Kidney epithelial cell (primary cell): ENCODE results near the gene HOXB3. TPM values are rescaled to one million over a fixed set of nuclear protein-coding genes. Genes with fewer than 3 reads are reported as not detected.

Experiments used
- DNase-seq: peaks from one replicate; pipeline ENCODE4 v3.0.0-alpha.2; 2010; ENCODE audit warnings: low read depth
- H3K27me3 ChIP-seq: 2 replicates; pipeline ENCODE4 v1.6.0; 2011; ENCODE audit warnings: low read length; ENCODE audit not compliant: control insufficient read depth, insufficient read depth
- H3K36me3 ChIP-seq: 2 replicates; pipeline ENCODE4 v1.5.1; 2011; ENCODE audit warnings: low read length; ENCODE audit not compliant: control insufficient read depth, insufficient read depth
- H3K4me3 ChIP-seq: 2 replicates; pipeline ENCODE4 v1.5.1; 2011; ENCODE audit warnings: low read depth, mild to moderate bottlenecking, control low read depth, low read length
- CTCF ChIP-seq: IDR thresholded peaks from 2 replicates; pipeline ENCODE4 v1.5.1; 2011; ENCODE audit warnings: mild to moderate bottlenecking, moderate library complexity, low read length, control low read depth, inconsistent platforms; ENCODE audit not compliant: insufficient read depth, poor library complexity, severe bottlenecking
- total RNA-seq: library from RNA; depleted of rRNA; stranded (reverse); fragments of >200 nt; gene quantifications from 2 replicates; pipeline ENCODE4 v1.2.3, GENCODE V29; 2015

HOXB3 gene
- total RNA-seq, 1 donor from 2014 or later: 31.1 TPM

DNA sequence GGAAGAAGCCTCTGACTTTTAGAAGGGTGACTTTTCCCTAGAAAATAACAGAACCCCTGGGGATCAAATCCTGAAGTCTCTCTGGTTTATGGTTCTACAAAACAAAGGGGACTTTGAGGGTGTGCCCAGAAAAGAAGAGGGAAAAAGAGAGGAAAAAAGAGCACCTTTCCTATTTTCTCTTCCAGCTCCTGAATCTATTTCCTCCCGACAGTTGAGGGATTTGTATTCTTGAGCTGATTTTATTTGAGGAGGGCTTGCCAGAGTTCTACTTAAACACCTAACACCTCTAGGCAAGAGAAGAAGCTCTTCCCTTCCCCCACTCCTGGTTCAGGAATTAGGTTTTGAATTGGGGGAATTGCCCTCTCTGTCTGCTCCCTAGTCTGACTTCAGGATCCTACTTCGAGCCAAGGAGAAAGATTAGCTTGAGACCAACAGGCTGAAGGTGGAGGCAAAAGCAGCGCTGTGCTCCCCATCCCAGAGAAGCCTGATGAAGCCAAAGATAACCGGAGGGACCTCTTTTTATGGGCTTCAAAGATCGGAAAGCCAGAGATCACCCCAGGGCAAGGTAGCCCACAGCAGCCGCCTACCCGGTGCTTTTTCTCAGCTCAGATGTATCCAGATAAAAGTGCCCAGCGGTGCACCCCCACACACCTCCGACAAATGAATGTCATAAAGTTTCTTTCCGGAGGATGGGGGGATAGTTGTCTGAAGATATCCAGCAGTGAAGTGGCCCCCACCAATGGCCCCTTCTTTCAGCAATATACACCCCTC lies 796 bp downstream of the HOXB3 start:
- TF ChIP-seq CTCF: no peak
- DNase-seq: no peak
- H3K4me3 ChIP-seq: peak overlapping the region; percentile 68
- H3K27me3 ChIP-seq: no peaks in the 10 kb centered on the region
- H3K36me3 ChIP-seq: peaks cover 3% of the 10 kb centered on the region

DNA sequence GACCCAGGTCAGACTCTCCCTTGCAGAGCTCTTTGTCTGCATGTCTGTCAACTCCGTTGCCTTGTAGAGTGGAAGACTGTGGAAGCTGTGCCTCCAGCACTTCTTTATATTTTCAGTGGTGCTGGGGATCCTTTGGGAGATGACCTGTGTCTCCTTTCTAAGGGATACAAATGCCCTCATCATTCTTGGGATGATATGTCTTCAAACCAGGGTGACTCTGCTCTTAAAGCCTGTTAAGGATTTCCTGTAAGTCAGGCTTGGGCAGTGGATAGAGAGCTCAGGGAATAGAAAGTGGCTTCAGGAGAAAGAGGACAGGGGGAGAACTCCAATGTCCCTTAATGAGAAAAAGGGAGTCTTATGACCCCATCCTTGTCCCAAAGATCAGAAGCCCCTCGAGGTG lies 1.5 kb downstream of the HOXB3 start:
- Histone ChIP-seq H3K36me3 (peaks cover 3% of the 10 kb centered on the region), H3K4me3 (peak overlapping the region; percentile 68), H3K27me3 (no peaks in the 10 kb centered on the region)
- no peak for DNase-seq
- no peak for TF ChIP-seq CTCF

DNA sequence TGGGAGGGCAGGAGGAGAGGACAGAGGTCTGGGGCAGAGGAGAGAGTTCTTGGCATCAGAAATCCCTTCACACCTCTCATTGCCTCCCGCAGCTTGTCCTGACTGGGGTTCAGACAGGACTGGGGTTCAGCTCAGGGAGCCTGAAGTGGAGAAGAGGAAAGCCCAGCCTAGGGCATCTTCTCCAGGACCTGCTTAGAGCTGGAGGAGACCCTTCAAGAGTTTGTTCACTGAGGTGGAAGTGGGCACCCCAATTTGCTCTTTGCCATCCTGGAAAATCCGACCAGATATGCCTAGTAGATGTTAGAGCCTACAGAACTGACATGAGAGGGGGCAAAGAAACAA lies 2.0 kb downstream of the HOXB3 start:
- Histone ChIP-seq H3K36me3 (peaks cover 3% of the 10 kb centered on the region), H3K27me3 (no peaks in the 10 kb centered on the region), H3K4me3 (peak overlapping the region; percentile 68)
- DNase-seq: no peak
- TF ChIP-seq CTCF: no peak

GRCh38 chr17:48587276-48588073 lies 2.6 kb downstream of the HOXB3 start:
- no peak for DNase-seq
- H3K27me3 ChIP-seq: no peaks in the 10 kb centered on the region
- no peak for TF ChIP-seq CTCF
- H3K4me3 ChIP-seq: peak overlapping the region; percentile 68
- H3K36me3 ChIP-seq: peaks cover 3% of the 10 kb centered on the region

DNA sequence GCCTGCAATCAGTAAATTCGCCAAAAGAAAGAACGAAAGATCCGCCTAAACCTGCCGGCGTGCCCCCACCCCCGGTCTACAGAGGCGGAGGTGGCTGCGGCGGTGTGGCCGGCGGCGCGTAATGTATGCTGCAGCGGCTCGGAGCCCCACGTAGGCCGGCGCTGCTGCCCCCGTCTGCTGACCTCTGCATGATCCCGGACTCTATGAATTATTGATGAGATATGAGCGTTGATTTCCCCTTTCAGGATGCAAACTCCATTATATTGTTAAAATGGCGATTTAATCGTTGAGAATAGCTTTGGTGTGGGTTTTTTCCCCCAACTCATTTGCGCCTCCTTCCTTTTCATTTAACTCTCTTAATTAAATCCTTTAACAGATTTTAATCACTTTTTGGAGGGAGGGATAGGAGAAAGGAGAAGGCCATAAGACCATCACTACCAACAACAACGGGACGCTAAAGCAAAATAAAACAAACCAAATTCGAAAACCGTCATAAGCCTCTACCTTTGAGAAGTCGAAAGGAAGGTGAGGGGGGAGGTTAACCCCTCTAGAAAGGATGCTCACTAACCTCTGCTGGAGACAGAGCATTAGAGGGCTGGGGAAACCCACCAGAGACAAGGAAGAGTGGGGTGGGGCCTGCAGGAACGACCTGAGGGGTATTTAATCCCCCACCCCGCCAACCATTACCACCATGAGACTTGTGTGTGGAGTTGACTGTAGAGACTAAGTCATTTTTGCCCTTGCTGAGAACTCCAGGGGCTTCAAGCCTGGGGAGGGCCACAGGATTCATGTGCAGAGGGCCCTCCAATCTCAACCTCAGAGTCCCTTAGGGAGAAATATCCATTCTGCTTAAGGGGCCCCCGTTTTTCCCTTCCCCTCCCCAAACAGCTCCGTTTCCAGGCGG lies 3.4 kb downstream of the HOXB3 start:
- no peak for TF ChIP-seq CTCF
- Histone ChIP-seq H3K36me3 (peaks cover 2% of the 10 kb centered on the region), H3K4me3 (peak overlapping the region; percentile 68), H3K27me3 (no peaks in the 10 kb centered on the region)
- DNase-seq: no peak
